ENCODE measurements around the gene MORC3.

The MORC3 gene

DNA sequence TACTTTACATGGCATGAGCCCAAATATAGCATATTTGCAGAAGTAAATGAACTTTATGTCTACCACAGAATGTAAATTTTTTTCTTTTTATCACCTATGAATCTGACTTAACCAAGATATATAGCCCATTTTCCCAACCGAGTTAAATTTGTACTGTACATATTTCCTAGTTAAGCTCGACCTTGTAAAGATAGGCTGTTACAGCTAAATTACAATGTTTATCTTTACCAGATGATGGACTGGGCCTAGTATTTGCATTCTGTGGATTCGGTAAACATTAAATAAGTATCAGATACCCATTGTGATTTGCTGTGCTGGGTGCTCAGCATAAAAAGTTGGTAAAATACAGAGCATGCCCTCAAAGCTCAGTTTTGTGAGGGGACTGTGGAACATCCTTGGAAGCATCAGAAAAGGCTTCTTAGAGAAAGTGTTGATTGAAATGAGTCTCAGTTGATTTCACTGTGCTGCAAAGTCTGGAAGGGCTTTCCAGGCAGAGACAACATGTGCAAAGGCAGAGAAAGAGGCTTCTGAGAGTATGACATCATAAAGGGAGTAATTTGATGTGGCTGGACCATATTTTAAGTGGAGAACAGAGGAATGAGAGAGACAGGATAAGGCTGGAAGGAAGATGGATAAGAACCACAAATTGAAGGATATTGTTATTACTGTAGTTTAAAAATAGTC lies 27.4 kb downstream of the MORC3 start:
- Histone ChIP-seq H3K9ac (ENCODE audit: low read length) (no peak overlapping the region), H2AFZ (ENCODE audit: low read depth, low read length, severe bottlenecking) (no peak overlapping the region), H3K4me2 (ENCODE audit: low read depth, low read length, poor library complexity, severe bottlenecking) (no peak overlapping the region), H3K9me3 (ENCODE audit: insufficient read depth, low read length) (no peaks in the 10 kb centered on the region), H3K79me2 (ENCODE audit: insufficient read depth, low read length) (no peaks in the 10 kb centered on the region), H4K20me1 (ENCODE audit: low read depth, low read length) (no peaks in the 10 kb centered on the region), H3K27ac (ENCODE audit: low read depth, low read length) (no peak overlapping the region), H3K4me3 (ENCODE audit: insufficient read depth, low read length, poor library complexity, severe bottlenecking) (no peak overlapping the region), H3F3A (ENCODE audit: insufficient read depth) (no peaks in the 10 kb centered on the region), H3K36me3 (ENCODE audit: low read length) (peaks cover 7% of the 10 kb centered on the region; the same call in 1 of the 2 replicates), H3K9me2 (replicated peaks; ENCODE audit: insufficient read depth, low read length) (no peaks in the 10 kb centered on the region), H3K27me3 (ENCODE audit: low read length) (no peaks in the 10 kb centered on the region)
- TF ChIP-seq EZH2phosphoT487 (conservative IDR thresholded peaks at IDR 0.05; ENCODE audit: low read length), result no peak
- TF ChIP-seq, protein P1, sequence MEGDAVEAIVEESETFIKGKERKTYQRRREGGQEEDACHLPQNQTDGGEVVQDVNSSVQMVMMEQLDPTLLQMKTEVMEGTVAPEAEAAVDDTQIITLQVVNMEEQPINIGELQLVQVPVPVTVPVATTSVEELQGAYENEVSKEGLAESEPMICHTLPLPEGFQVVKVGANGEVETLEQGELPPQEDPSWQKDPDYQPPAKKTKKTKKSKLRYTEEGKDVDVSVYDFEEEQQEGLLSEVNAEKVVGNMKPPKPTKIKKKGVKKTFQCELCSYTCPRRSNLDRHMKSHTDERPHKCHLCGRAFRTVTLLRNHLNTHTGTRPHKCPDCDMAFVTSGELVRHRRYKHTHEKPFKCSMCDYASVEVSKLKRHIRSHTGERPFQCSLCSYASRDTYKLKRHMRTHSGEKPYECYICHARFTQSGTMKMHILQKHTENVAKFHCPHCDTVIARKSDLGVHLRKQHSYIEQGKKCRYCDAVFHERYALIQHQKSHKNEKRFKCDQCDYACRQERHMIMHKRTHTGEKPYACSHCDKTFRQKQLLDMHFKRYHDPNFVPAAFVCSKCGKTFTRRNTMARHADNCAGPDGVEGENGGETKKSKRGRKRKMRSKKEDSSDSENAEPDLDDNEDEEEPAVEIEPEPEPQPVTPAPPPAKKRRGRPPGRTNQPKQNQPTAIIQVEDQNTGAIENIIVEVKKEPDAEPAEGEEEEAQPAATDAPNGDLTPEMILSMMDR (IDR thresholded peaks at IDR 0.05; ENCODE audit: insufficient read depth, low read length, poor library complexity, severe bottlenecking), result no peak

DNA sequence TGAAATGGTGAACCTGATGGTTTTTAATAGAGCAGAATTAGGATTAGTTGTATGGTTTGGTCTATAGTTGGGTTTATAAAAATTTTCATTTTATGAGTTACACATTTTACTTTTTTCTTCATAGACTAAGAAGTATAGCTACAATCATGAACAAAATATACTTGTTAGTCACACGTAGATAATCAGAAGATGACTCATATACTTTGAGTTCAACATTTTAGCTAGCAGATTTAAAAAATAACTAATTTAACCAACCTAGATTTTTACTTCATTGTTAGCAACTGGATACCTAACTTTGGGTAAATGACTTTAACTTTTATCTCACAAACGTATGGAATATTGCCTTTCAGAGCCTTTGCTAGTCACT lies 27.9 kb downstream of the MORC3 start:
- no peaks in the 10 kb centered on the region for H3K9me3 ChIP-seq (ENCODE audit: insufficient read depth, low read length)
- H3K79me2 ChIP-seq (ENCODE audit: insufficient read depth, low read length), result no peaks in the 10 kb centered on the region
- H3K4me3 ChIP-seq (ENCODE audit: insufficient read depth, low read length, poor library complexity, severe bottlenecking), result no peak overlapping the region
- no peak overlapping the region for H3K4me2 ChIP-seq (ENCODE audit: low read depth, low read length, poor library complexity, severe bottlenecking)
- TF ChIP-seq, protein P1 (IDR thresholded peaks at IDR 0.05; ENCODE audit: insufficient read depth, low read length, poor library complexity, severe bottlenecking), result no peak
- TF ChIP-seq EZH2phosphoT487 (conservative IDR thresholded peaks at IDR 0.05; ENCODE audit: low read length), result no peak
- H3K9ac ChIP-seq (ENCODE audit: low read length), result no peak overlapping the region
- H3K27me3 ChIP-seq (ENCODE audit: low read length), result no peaks in the 10 kb centered on the region
- H4K20me1 ChIP-seq (ENCODE audit: low read depth, low read length), result no peaks in the 10 kb centered on the region
- H3F3A ChIP-seq (ENCODE audit: insufficient read depth), result no peaks in the 10 kb centered on the region
- no peak overlapping the region for H2AFZ ChIP-seq (ENCODE audit: low read depth, low read length, severe bottlenecking)
- peaks cover 7% of the 10 kb centered on the region; the same call in 1 of the 2 replicates for H3K36me3 ChIP-seq (ENCODE audit: low read length)
- no peak overlapping the region for H3K27ac ChIP-seq (ENCODE audit: low read depth, low read length)
- H3K9me2 ChIP-seq (replicated peaks; ENCODE audit: insufficient read depth, low read length), result no peaks in the 10 kb centered on the region

DNA sequence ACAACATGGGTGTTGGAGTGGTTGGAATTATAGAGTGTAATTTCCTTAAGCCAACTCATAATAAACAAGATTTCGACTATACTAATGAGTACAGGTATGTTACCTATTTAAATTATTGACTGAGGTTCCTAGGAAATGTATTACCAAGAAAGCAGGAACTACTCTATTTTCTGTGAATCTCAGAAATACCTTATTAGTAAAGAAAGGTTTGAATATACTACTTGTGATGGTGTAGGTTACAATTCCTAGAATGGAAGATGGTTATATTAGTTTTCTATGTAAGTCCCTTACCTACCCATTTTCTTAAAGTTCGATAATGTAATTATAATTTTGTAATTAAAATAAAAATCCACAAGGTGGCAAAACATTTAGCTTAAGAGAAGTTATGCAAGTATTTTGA lies 29.3 kb downstream of the MORC3 start:
- Histone ChIP-seq H3K36me3 (ENCODE audit: low read length) (peaks cover 7% of the 10 kb centered on the region; the same call in 1 of the 2 replicates), H3K27me3 (ENCODE audit: low read length) (no peaks in the 10 kb centered on the region), H3K4me2 (ENCODE audit: low read depth, low read length, poor library complexity, severe bottlenecking) (no peak overlapping the region)

More for the DNA sequence above, 29.3 kb downstream of the MORC3 start:
- Histone ChIP-seq H3K9ac (ENCODE audit: low read length) (no peak overlapping the region), H3K27ac (ENCODE audit: low read depth, low read length) (no peak overlapping the region), H3F3A (ENCODE audit: insufficient read depth) (no peaks in the 10 kb centered on the region), H3K9me2 (replicated peaks; ENCODE audit: insufficient read depth, low read length) (no peaks in the 10 kb centered on the region), H3K4me3 (ENCODE audit: insufficient read depth, low read length, poor library complexity, severe bottlenecking) (no peak overlapping the region), H3K9me3 (ENCODE audit: insufficient read depth, low read length) (no peaks in the 10 kb centered on the region), H3K79me2 (ENCODE audit: insufficient read depth, low read length) (no peaks in the 10 kb centered on the region), H2AFZ (ENCODE audit: low read depth, low read length, severe bottlenecking) (no peak overlapping the region), H4K20me1 (ENCODE audit: low read depth, low read length) (no peaks in the 10 kb centered on the region)
- TF ChIP-seq, protein P1 (IDR thresholded peaks at IDR 0.05; ENCODE audit: insufficient read depth, low read length, poor library complexity, severe bottlenecking), result no peak
- no peak for TF ChIP-seq EZH2phosphoT487 (conservative IDR thresholded peaks at IDR 0.05; ENCODE audit: low read length)
